HepG2 (cell line): ENCODE results near the gene FAH. TPM values are rescaled to one million over a fixed set of nuclear protein-coding genes. Genes with fewer than 3 reads are reported as not detected.

Experiments used
- ATAC-seq: fragments of 200-7000 bp; cut with Tn5 transposase; 3 replicates; pipeline ENCODE4 v1.9.1; 2020; ENCODE audit warnings: mild to moderate bottlenecking, moderate library complexity
- BruUV-seq: library from RNA; stranded (reverse); fragments of 400-500 nt; replicated peaks from 2 replicates; lab custom pipeline; 2021; lab: Mats Ljungman, UMichigan
- CTCF ChIA-PET: fragments of 300-600 bp; formaldehyde crosslinking; extraction: SDS; loops from one replicate; lab custom pipeline; 2021; ENCODE audit warnings: low total read pairs, inconsistent platforms, low intra/inter-chr PET ratio; lab: Yijun Ruan, JAX
- POLR2A ChIA-PET: fragments of 350-600 bp; sonication (Branson Sonifier 250); formaldehyde crosslinking; loops from one replicate; lab custom pipeline; 2020; ENCODE audit warnings: antibody characterized with exemption, inconsistent platforms; lab: Yijun Ruan, JAX
- DNase-seq: peaks from one replicate; pipeline ENCODE4 v3.0.0-alpha.2; 2015; ENCODE audit warnings: low spot score
- FAIRE-seq: peaks from 3 replicates; lab custom pipeline; 2011; peaks lifted over from hg19 to GRCh38; lab: Jason Lieb, UNC
- H2AFZ ChIP-seq: one replicate; pipeline ENCODE4 v1.6.1; 2011; ENCODE audit warnings: low read length, inconsistent platforms
- H3K27ac ChIP-seq: fragments of 300-600 bp; 3 replicates; pipeline ENCODE4 v1.8.0; 2011; ENCODE audit warnings: mixed run types, mild to moderate bottlenecking, mixed read lengths, low read length, inconsistent platforms; ENCODE audit not compliant: insufficient read depth; ENCODE audit errors: extremely low read length
- H3K27me3 ChIP-seq, 2 experiments: fragments of 200-600 bp in 1 of 2; 2 replicates in 1 of 2; 3 replicates in 1 of 2; pipeline versions ENCODE4 v1.6.0 to v1.8.0; 2011; ENCODE audit warnings: low read length in 2 of 2, mild to moderate bottlenecking in 2 of 2, moderate library complexity in 2 of 2, inconsistent platforms in 1 of 2; ENCODE audit not compliant: insufficient read depth in 2 of 2, control insufficient read depth in 1 of 2
- H3K36me3 ChIP-seq, 2 experiments: fragments of 200-600 bp in 1 of 2; replicated peaks in 1 of 2; 2 replicates in 1 of 2; 3 replicates in 1 of 2; pipeline versions ENCODE4 v1.5.1 to v1.8.0; 2011; ENCODE audit warnings: low read length in 2 of 2, inconsistent platforms in 1 of 2; ENCODE audit not compliant: insufficient read depth in 2 of 2, control insufficient read depth in 1 of 2
- H3K4me1 ChIP-seq: 2 replicates; pipeline ENCODE4 v1.5.1; 2012; ENCODE audit warnings: low read length, inconsistent platforms; ENCODE audit not compliant: insufficient read depth
- H3K4me2 ChIP-seq: 2 replicates; pipeline ENCODE4 v1.6.0; 2011; ENCODE audit warnings: low read depth, low read length, inconsistent platforms
- H3K4me3 ChIP-seq, 3 experiments: fragments of 200-600 bp in 1 of 3; sonication (generic), shearing (Covaris generic) in 1 of 3; replicated peaks in 1 of 3; 2 replicates each; pipeline ENCODE4 v1.5.1; 2011 to 2016; ENCODE audit warnings: low read length in 3 of 3, inconsistent platforms in 2 of 3, low read depth in 2 of 3, mild to moderate bottlenecking in 2 of 3, control low read depth in 1 of 3, mixed read lengths in 1 of 3; ENCODE audit not compliant: insufficient read depth in 1 of 3
- H3K79me2 ChIP-seq: one replicate; pipeline ENCODE4 v1.6.1; 2011; ENCODE audit warnings: low read length, inconsistent platforms; ENCODE audit not compliant: insufficient read depth
- H3K9ac ChIP-seq: 2 replicates; pipeline ENCODE4 v1.6.0; 2011; ENCODE audit warnings: mild to moderate bottlenecking, low read depth, low read length, inconsistent platforms; ENCODE audit not compliant: insufficient read depth
- H3K9me3 ChIP-seq: 2 replicates; pipeline ENCODE4 v1.5.1; 2012; ENCODE audit warnings: mild to moderate bottlenecking, low read length
- H4K20me1 ChIP-seq: 2 replicates; pipeline ENCODE4 v1.6.0; 2011; ENCODE audit warnings: inconsistent platforms, mild to moderate bottlenecking, low read length, moderate library complexity; ENCODE audit not compliant: insufficient read depth
- ATF7-NPFF ChIP-seq: sonication (generic); formaldehyde crosslinking; IDR thresholded peaks from 2 replicates; pipeline ENCODE4 v1.8.1; 2023; ENCODE audit warnings: mild to moderate bottlenecking, low read depth, missing genetic modification reagents, moderate library complexity
- ATM ChIP-seq: fragments of 450-650 bp; IDR thresholded peaks from 2 replicates; pipeline ENCODE4 v1.7.1; 2017; ENCODE audit warnings: mild to moderate bottlenecking, borderline replicate concordance
- DMTF1 ChIP-seq: sonication (generic); formaldehyde crosslinking; IDR thresholded peaks from 2 replicates; pipeline ENCODE4 v1.4.0; 2020; ENCODE audit warnings: mild to moderate bottlenecking, missing genetic modification reagents
- ELF1 ChIP-seq: sonication (generic); formaldehyde crosslinking; IDR thresholded peaks from 2 replicates; pipeline ENCODE4 v1.4.0; 2020; ENCODE audit warnings: missing genetic modification reagents
- FOXC1 ChIP-seq: sonication (generic); formaldehyde crosslinking; IDR thresholded peaks from 2 replicates; pipeline ENCODE4 v1.8.0; 2022; ENCODE audit warnings: mild to moderate bottlenecking, missing genetic modification reagents, borderline replicate concordance
- IRF9 ChIP-seq: sonication (generic); formaldehyde crosslinking; IDR thresholded peaks from 2 replicates; pipeline ENCODE4 v1.8.0; 2022; ENCODE audit warnings: missing genetic modification reagents, mild to moderate bottlenecking, borderline replicate concordance
- NR1H2 ChIP-seq: sonication (generic); formaldehyde crosslinking; IDR thresholded peaks from 2 replicates; pipeline ENCODE4 v1.8.1; 2022; ENCODE audit warnings: low read depth, missing genetic modification reagents, borderline replicate concordance
- SP1 ChIP-seq, 2 experiments: fragments of 450-650 bp in 1 of 2; sonication (generic) in 1 of 2; formaldehyde crosslinking in 1 of 2; IDR thresholded peaks; 2 replicates each; pipeline versions ENCODE4 v1.4.0 to v1.6.1; 2016 to 2020; ENCODE audit warnings: missing genetic modification reagents in 1 of 2
- TFDP1 ChIP-seq: IDR thresholded peaks from 2 replicates; pipeline ENCODE4 v1.6.1; 2016; ENCODE audit warnings: missing compliant biosample characterization, missing genetic modification reagents, borderline replicate concordance
- ZNF124 ChIP-seq: sonication (generic); formaldehyde crosslinking; IDR thresholded peaks from 2 replicates; pipeline ENCODE4 v1.4.0; 2020; ENCODE audit warnings: missing genetic modification reagents
- ZNF296 ChIP-seq: sonication (generic); formaldehyde crosslinking; conservative IDR thresholded peaks from 2 replicates; pipeline ENCODE4 v1.5.0; 2020; ENCODE audit warnings: mild to moderate bottlenecking, missing genetic modification reagents
- ZNF550 ChIP-seq: sonication (generic); formaldehyde crosslinking; IDR thresholded peaks from 2 replicates; pipeline ENCODE4 v1.4.0; 2020; ENCODE audit warnings: mild to moderate bottlenecking, missing genetic modification reagents, borderline replicate concordance
- ZNF777 ChIP-seq: sonication (generic); formaldehyde crosslinking; IDR thresholded peaks from 2 replicates; pipeline ENCODE4 v1.4.0; 2020; ENCODE audit warnings: missing genetic modification reagents
- WGBS: methylation state at CpG from one replicate; pipeline ENCODE4 v1.1.6; 2017; ENCODE audit warnings: low lambda C conversion rate; 5-methylcytosine and 5-hydroxymethylcytosine counted together
- in situ Hi-C: cut with HindIII; loops from 2 replicates; pipeline ENCODE4 v1.10.0; 2017; ENCODE audit warnings: low pct_unique_long_range_greater_than_20kb; ENCODE audit not compliant: extremely low pct_ligation_motif_present
- intact Hi-C: fragments of 100-400 bp; cut with micrococcal nuclease; formaldehyde crosslinking; loops from one replicate; pipeline ENCODE4 v1.10.0; 2022; ENCODE audit not compliant: unreplicated experiment
- polyA plus RNA-seq, 8 experiments: library from polyadenylated mRNA; depleted of rRNA in 3 of 8; stranded (reverse) in 7 of 8; unstranded in 1 of 8; fragments of >200 nt; fragmentation: Illumina TruSeq in 4 of 8; extraction: Trizol in 4 of 8; gene quantifications; 2 replicates each; pipeline versions ENCODE4 v1.2.1 to v1.2.3, GENCODE V29; 2011 to 2016; ENCODE audit warnings: low read depth in 4 of 8, missing spikeins in 1 of 8, mixed read lengths in 1 of 8; ENCODE audit not compliant: insufficient read depth in 1 of 8
- total RNA-seq, 5 experiments: library from RNA; depleted of rRNA; stranded (reverse); fragments of >200 nt; fragmentation: Illumina TruSeq; extraction: Trizol; gene quantifications; 2 replicates each; pipeline ENCODE4 v1.2.3, GENCODE V29; 2016; ENCODE audit warnings: low read depth in 1 of 5
- TF ChIP-seq, protein P1 (sequence below): sonication (generic); formaldehyde crosslinking; IDR thresholded peaks from 2 replicates; pipeline ENCODE4 v1.5.0; 2020; ENCODE audit warnings: missing genetic modification reagents
- TF ChIP-seq, protein P2 (sequence below): sonication (generic); formaldehyde crosslinking; IDR thresholded peaks from 2 replicates; pipeline ENCODE4 v1.9.0; 2021; ENCODE audit warnings: missing genetic modification reagents, borderline replicate concordance

Gene FAH
- total and polyA plus RNA-seq, 2 of the 13 experiments (the other 11 are each of a cell fraction or from before 2014, with no cell fraction given), result 36.6 to 75.0 TPM

GRCh38 chr15:80194914-80195313 is 42.1 kb downstream of the FAH start:
- no peak overlapping the region for H3K4me3 ChIP-seq
- H3K27ac ChIP-seq, result no peak overlapping the region

More at GRCh38 chr15:80194914-80195313, 42.1 kb downstream of the FAH start:
- CTCF ChIA-PET, result no interaction called here
- Histone ChIP-seq H4K20me1 (no peaks in the 10 kb centered on the region), H2AFZ (no peak overlapping the region), H3K9me3 (no peaks in the 10 kb centered on the region), H3K27me3 (no peaks in the 10 kb centered on the region), H3K4me2 (no peak overlapping the region), H3K36me3 (no peaks in the 10 kb centered on the region), H3K79me2 (no peaks in the 10 kb centered on the region), H3K9ac (no peak overlapping the region), H3K4me1 (peaks cover 31% of the 10 kb centered on the region)
- DNase-seq (no peak), ATAC-seq (no peak), FAIRE-seq (no peak)
- no TSS peak for BruUV-seq
- TF ChIP-seq ZNF777 (no peak), TFDP1 (no peak), ZNF124 (no peak), ZNF296 (CRISPR knock-in tag) (no peak), DMTF1 (CRISPR knock-in tag) (no peak), SP1 (IDR thresholded peaks at IDR 0.05) (no peak), SP1 (CRISPR knock-in tag; IDR thresholded peaks at IDR 0.05) (no peak), ELF1 (no peak), ATM (no peak), FOXC1 (CRISPR knock-in tag) (no peak), NR1H2 (CRISPR knock-in tag) (no peak), ZNF550 (CRISPR knock-in tag) (no peak), IRF9 (CRISPR knock-in tag) (no peak), ATF7-NPFF (CRISPR knock-in tag) (no peak)
- TF ChIP-seq, protein P1, sequence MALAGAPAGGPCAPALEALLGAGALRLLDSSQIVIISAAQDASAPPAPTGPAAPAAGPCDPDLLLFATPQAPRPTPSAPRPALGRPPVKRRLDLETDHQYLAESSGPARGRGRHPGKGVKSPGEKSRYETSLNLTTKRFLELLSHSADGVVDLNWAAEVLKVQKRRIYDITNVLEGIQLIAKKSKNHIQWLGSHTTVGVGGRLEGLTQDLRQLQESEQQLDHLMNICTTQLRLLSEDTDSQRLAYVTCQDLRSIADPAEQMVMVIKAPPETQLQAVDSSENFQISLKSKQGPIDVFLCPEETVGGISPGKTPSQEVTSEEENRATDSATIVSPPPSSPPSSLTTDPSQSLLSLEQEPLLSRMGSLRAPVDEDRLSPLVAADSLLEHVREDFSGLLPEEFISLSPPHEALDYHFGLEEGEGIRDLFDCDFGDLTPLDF (CRISPR knock-in tag), result no peak
- TF ChIP-seq, protein P2, sequence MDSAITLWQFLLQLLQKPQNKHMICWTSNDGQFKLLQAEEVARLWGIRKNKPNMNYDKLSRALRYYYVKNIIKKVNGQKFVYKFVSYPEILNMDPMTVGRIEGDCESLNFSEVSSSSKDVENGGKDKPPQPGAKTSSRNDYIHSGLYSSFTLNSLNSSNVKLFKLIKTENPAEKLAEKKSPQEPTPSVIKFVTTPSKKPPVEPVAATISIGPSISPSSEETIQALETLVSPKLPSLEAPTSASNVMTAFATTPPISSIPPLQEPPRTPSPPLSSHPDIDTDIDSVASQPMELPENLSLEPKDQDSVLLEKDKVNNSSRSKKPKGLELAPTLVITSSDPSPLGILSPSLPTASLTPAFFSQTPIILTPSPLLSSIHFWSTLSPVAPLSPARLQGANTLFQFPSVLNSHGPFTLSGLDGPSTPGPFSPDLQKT, result no peak
- intact Hi-C loops (no loop called here), in situ Hi-C loops (no loop called here)
- POLR2A ChIA-PET, result no interaction called here
- 70% methylated on average over 1 of the region's 1 CpG for WGBS
